K562 (cell line): ENCODE measurements around the gene USP5. TPM values are rescaled to one million over a fixed set of nuclear protein-coding genes. Genes with fewer than 3 reads are reported as not detected.

Source experiments
- ATAC-seq: fragments of 200-7000 bp; cut with Tn5 transposase; 3 replicates; pipeline ENCODE4 v1.9.1; 2020; ENCODE audit warnings: moderate library complexity
- BruUV-seq: library from RNA; stranded (reverse); fragments of 400-500 nt; replicated peaks from 2 replicates; lab custom pipeline; 2021; lab: Mats Ljungman, UMichigan
- CTCF ChIA-PET: fragments of 300-600 bp; formaldehyde crosslinking; extraction: SDS; loops from one replicate; lab custom pipeline; 2021; ENCODE audit warnings: low intra/inter-chr PET ratio; lab: Yijun Ruan, JAX
- POLR2A ChIA-PET: fragments of 300-600, 350-650 bp; sonication (Branson Sonifier 250); formaldehyde crosslinking; extraction: SDS; loops from one replicate; lab custom pipeline; 2021; ENCODE audit warnings: antibody characterized with exemption, inconsistent platforms; lab: Yijun Ruan, JAX
- DNase-seq, 4 experiments: peaks; one replicate each; pipeline versions ENCODE4 v3.0.0 to v3.0.0-alpha.2; 2011 to 2018; ENCODE audit warnings: low spot score in 3 of 4, mixed read lengths in 3 of 4; ENCODE audit errors: extremely low read depth in 1 of 4
- FAIRE-seq: peaks from 2 replicates; lab custom pipeline; 2011; peaks lifted over from hg19 to GRCh38; lab: Jason Lieb, UNC
- H2AFZ ChIP-seq: 2 replicates; pipeline ENCODE4 v1.6.0; 2011; ENCODE audit warnings: low read depth, low read length, control low read depth, inconsistent platforms
- H3K27ac ChIP-seq: fragments of 200-600 bp; 3 replicates; pipeline ENCODE4 v1.8.0; 2011; ENCODE audit warnings: low read depth, mild to moderate bottlenecking, control low read depth, inconsistent platforms, low read length, moderate library complexity, mixed read lengths; ENCODE audit errors: extremely low read depth
- H3K27me3 ChIP-seq, 2 experiments: fragments of 300-600 bp in 1 of 2; 2 replicates in 1 of 2; 3 replicates in 1 of 2; pipeline versions ENCODE4 v1.6.0 to v1.8.0; 2011; ENCODE audit warnings: inconsistent platforms in 2 of 2, low read length in 2 of 2, mild to moderate bottlenecking in 1 of 2, mixed read lengths in 1 of 2, moderate library complexity in 1 of 2; ENCODE audit not compliant: control insufficient read depth in 2 of 2, insufficient read depth in 2 of 2
- H3K36me3 ChIP-seq: fragments of 300-600 bp; 3 replicates; pipeline ENCODE4 v1.8.0; 2011; ENCODE audit warnings: mild to moderate bottlenecking, low read length, inconsistent platforms; ENCODE audit not compliant: control insufficient read depth, insufficient read depth
- H3K4me1 ChIP-seq, 2 experiments: fragments of 200-600 bp in 1 of 2; replicated peaks in 1 of 2; 2 replicates in 1 of 2; 3 replicates in 1 of 2; pipeline versions ENCODE4 v1.5.1 to v1.8.0; 2011; ENCODE audit warnings: inconsistent platforms in 2 of 2, low read length in 2 of 2, mild to moderate bottlenecking in 1 of 2, mixed read lengths in 1 of 2, moderate library complexity in 1 of 2; ENCODE audit not compliant: control insufficient read depth in 2 of 2, insufficient read depth in 2 of 2
- H3K4me2 ChIP-seq: 2 replicates; pipeline ENCODE4 v1.6.1; 2011; ENCODE audit warnings: low read length, control low read depth, inconsistent platforms, mixed read lengths; ENCODE audit not compliant: insufficient read depth
- H3K4me3 ChIP-seq: fragments of 200-600 bp; sonication (generic), shearing (Covaris generic); 2 replicates; pipeline ENCODE4 v1.5.1; 2016; ENCODE audit warnings: control low read depth, inconsistent platforms
- H3K79me2 ChIP-seq: fragments of 200-600 bp; 3 replicates; pipeline ENCODE4 v1.8.0; 2011; ENCODE audit warnings: low read length, inconsistent platforms; ENCODE audit not compliant: control insufficient read depth, insufficient read depth
- H3K9ac ChIP-seq, 2 experiments: 2 replicates each; pipeline versions ENCODE4 v1.6.0 to v1.6.1; 2011; ENCODE audit warnings: low read depth in 2 of 2, low read length in 2 of 2, control low read depth in 1 of 2, inconsistent platforms in 1 of 2, mild to moderate bottlenecking in 1 of 2, mixed read lengths in 1 of 2; ENCODE audit not compliant: insufficient read depth in 1 of 2
- H3K9me1 ChIP-seq: one replicate; pipeline ENCODE4 v1.6.0; 2011; ENCODE audit warnings: inconsistent platforms, mild to moderate bottlenecking, low read length, moderate library complexity; ENCODE audit not compliant: control insufficient read depth, insufficient read depth
- H3K9me3 ChIP-seq: replicated peaks from 2 replicates; pipeline ENCODE4 v1.5.1; 2011; ENCODE audit warnings: low read depth, low read length, inconsistent platforms; ENCODE audit not compliant: control insufficient read depth, insufficient read depth
- H4K20me1 ChIP-seq: replicated peaks from 2 replicates; pipeline ENCODE4 v1.6.1; 2011; ENCODE audit warnings: low read length, inconsistent platforms, mixed read lengths; ENCODE audit not compliant: control insufficient read depth, insufficient read depth
- E2F3 ChIP-seq: fragments of 250-450 bp; sonication (Bioruptor Pico); IDR thresholded peaks from 2 replicates; pipeline ENCODE4 v1.4.0; 2020; ENCODE audit warnings: mild to moderate bottlenecking
- HNRNPL ChIP-seq: fragments of 200-400 bp; formaldehyde crosslinking; IDR thresholded peaks from 2 replicates; pipeline ENCODE4 v1.6.1; 2017; ENCODE audit warnings: low read depth, mild to moderate bottlenecking, low read length
- MXI1 ChIP-seq: IDR thresholded peaks from 2 replicates; pipeline ENCODE4 v1.6.1; 2011; ENCODE audit warnings: low read depth, mild to moderate bottlenecking, improper control_type of control experiment, low read length
- RBFOX2 ChIP-seq: fragments of 200-400 bp; formaldehyde crosslinking; IDR thresholded peaks from 2 replicates; pipeline ENCODE4 v1.6.1; 2017; ENCODE audit warnings: low read depth, mild to moderate bottlenecking, low read length, moderate library complexity
- SETDB1 ChIP-seq: IDR thresholded peaks from one replicate; pipeline ENCODE4 v1.6.1; 2012; ENCODE audit warnings: low read length, control low read depth, inconsistent platforms
- SIN3A ChIP-seq, 2 experiments: fragments of 150-350 bp in 1 of 2; IDR thresholded peaks; 2 replicates each; pipeline ENCODE4 v1.6.1; 2011 to 2016; ENCODE audit warnings: borderline replicate concordance in 2 of 2, low read depth in 2 of 2, low read length in 2 of 2, mild to moderate bottlenecking in 2 of 2, moderate library complexity in 2 of 2; ENCODE audit not compliant: control insufficient read depth in 1 of 2
- SIRT6 ChIP-seq: IDR thresholded peaks from one replicate; pipeline ENCODE4 v1.6.1; 2012; ENCODE audit warnings: low read depth, mild to moderate bottlenecking, control low read depth, inconsistent platforms, low read length, moderate library complexity
- SMARCE1 ChIP-seq: fragments of 450-650 bp; IDR thresholded peaks from 2 replicates; pipeline ENCODE4 v1.7.1; 2016; ENCODE audit warnings: mild to moderate bottlenecking
- TARDBP ChIP-seq: fragments of 450-650 bp; IDR thresholded peaks from 2 replicates; pipeline ENCODE4 v1.6.1; 2016
- TBL1XR1 ChIP-seq, 2 experiments: IDR thresholded peaks; 2 replicates each; pipeline ENCODE4 v1.6.1; 2012; ENCODE audit warnings: improper control_type of control experiment in 2 of 2, low read length in 2 of 2, mild to moderate bottlenecking in 1 of 2
- TEAD2 ChIP-seq: fragments of 450-650 bp; IDR thresholded peaks from 2 replicates; pipeline ENCODE4 v1.6.1; 2016; ENCODE audit warnings: missing genetic modification characterization, control low read depth, missing compliant biosample characterization
- WGBS: fragments of 100-300 bp; shearing (Covaris generic); methylation state at CpG from one replicate; pipeline ENCODE4 v1.1.6; 2016; ENCODE audit warnings: low coverage, mixed read lengths; ENCODE audit not compliant: insufficient coverage; ENCODE audit errors: missing lambda C conversion rate; 5-methylcytosine and 5-hydroxymethylcytosine counted together
- in situ Hi-C: fragments of 300-500 bp; cut with MboI; formaldehyde crosslinking; loops from 4 replicates; pipeline ENCODE4 v1.15.0; 2018; ENCODE audit warnings: inconsistent platforms, mixed read lengths
- intact Hi-C: fragments of 100-400 bp; cut with micrococcal nuclease; formaldehyde crosslinking; loops from 2 replicates; pipeline ENCODE4 v1.14.2; 2022
- polyA plus RNA-seq, 8 experiments: library from polyadenylated mRNA; depleted of rRNA in 4 of 8; stranded (reverse) in 5 of 8; unstranded in 3 of 8; fragments of >200 nt; fragmentation: Nextera tagmentation in 2 of 8; fragmentation: Illumina TruSeq in 1 of 8; extraction: Ambion mirVana in 2 of 8; extraction: Trizol in 1 of 8; gene quantifications; 2 replicates each; pipeline versions ENCODE4 v1.2.1 to v1.2.3, GENCODE V29; 2011 to 2014; ENCODE audit warnings: inconsistent platforms in 1 of 8, missing spikeins in 1 of 8
- total RNA-seq, 7 experiments: library from RNA; depleted of rRNA in 6 of 7; stranded (reverse); fragments of >200 nt in 6 of 7; fragmentation: Illumina TruSeq in 2 of 7; extraction: Trizol in 2 of 7; gene quantifications; 2 replicates each; pipeline versions ENCODE4 v1.2.1 to v1.2.3, GENCODE V29; 2011 to 2021; ENCODE audit warnings: low replicate concordance in 1 of 7
- TF ChIP-seq, protein P1 (sequence below): fragments of 450-650 bp; IDR thresholded peaks from 2 replicates; pipeline ENCODE4 v1.7.0; 2016; ENCODE audit warnings: borderline replicate concordance
- TF ChIP-seq, protein P2 (sequence below): sonication (generic); formaldehyde crosslinking; IDR thresholded peaks from 2 replicates; pipeline ENCODE4 v1.8.1; 2023; ENCODE audit warnings: mild to moderate bottlenecking, missing genetic modification reagents

Gene USP5
- total and polyA plus RNA-seq, 9 of the 15 experiments (the other 6 are each of a cell fraction or from before 2014, with no cell fraction given), result 1.4 to 107 (median 48.6) TPM

DNA sequence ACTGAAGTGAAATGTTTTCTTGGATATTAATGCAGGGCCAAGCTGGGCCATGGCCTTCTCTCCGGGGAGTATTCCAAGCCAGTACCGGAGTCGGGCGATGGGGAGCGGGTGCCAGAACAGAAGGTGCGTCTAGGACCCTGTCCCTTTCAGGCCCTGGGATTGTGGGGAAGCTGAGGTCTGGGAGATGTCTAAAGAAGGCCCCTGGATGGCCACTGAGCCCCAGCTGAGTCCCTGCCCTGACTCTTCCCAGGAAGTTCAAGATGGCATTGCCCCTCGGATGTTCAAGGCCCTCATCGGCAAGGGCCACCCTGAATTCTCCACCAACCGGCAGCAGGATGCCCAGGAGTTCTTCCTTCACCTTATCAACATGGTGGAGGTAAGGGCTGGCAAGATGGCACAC lies 8.2 kb downstream of the USP5 start:
- H3K4me1 ChIP-seq, result no peaks in the 10 kb centered on the region
- no TSS peak for BruUV-seq
- CTCF ChIA-PET, result no interaction called here
- H3K27me3 ChIP-seq, result no peaks in the 10 kb centered on the region
- WGBS, result 97% methylated on average over 3 of the region's 9 CpGs
- no peaks in the 10 kb centered on the region for H3K9me1 ChIP-seq
- no peak overlapping the region for H3K27ac ChIP-seq
- H3K9ac ChIP-seq, result peak overlapping the region in 1 of 2 experiments; percentile 17; a peak in 1 of 4 replicates
- no peak overlapping the region for H2AFZ ChIP-seq
- no peak for ATAC-seq
- H3K4me3 ChIP-seq, result no peak overlapping the region
- TF ChIP-seq TBL1XR1 (IDR thresholded peaks at IDR 0.05; ENCODE audit: low read length in 2 of 2) (no peak), MXI1 (no peak), SIRT6 (no peak)
- H4K20me1 ChIP-seq, result no peaks in the 10 kb centered on the region
- DNase-seq, result no peak
- intact Hi-C loops, result no loop called here
- POLR2A ChIA-PET, result interaction anchor here (0.6 to 1.1 kb wide), 2 partner anchors 9 to 45 kb away, joined by 3 read pairs; no protein-coding TSS in a partner anchor
- H3K9me3 ChIP-seq, result no peaks in the 10 kb centered on the region
- no peak overlapping the region for H3K4me2 ChIP-seq
- H3K36me3 ChIP-seq, result peaks cover 91% of the 10 kb centered on the region
- H3K79me2 ChIP-seq, result peaks cover 2% of the 10 kb centered on the region; the same call in 1 of the 3 replicates
- no peak for FAIRE-seq
- in situ Hi-C loops, result no loop called here

DNA sequence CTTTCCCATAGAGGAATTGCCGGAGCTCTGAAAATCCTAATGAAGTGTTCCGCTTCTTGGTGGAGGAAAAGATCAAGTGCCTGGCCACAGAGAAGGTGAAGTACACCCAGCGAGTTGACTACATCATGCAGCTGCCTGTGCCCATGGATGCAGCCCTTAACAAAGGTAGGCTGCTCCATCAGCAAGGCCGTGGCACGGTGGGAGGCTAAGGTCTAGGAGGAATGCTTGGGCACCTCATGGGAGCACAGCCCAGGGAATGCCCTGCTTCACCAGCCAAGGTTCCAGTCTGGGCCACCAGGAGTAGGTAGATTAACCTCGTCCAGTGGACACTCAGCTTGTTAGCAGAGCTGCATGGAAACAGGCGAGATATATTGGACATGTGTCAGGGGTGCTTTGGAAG lies 9.0 kb downstream of the USP5 start:
- 100% methylated on average over 5 of the region's 7 CpGs for WGBS
- BruUV-seq, result no TSS peak
- H3K36me3 ChIP-seq, result peaks cover 91% of the 10 kb centered on the region
- TF ChIP-seq TEAD2 (no peak), SMARCE1 (no peak), HNRNPL (no peak), E2F3 (CRISPR knock-in tag) (no peak), SIN3A (IDR thresholded peaks at IDR 0.05; ENCODE audit: borderline replicate concordance in 2 of 2, control insufficient read depth in 1 of 2, low read depth in 2 of 2, low read length in 2 of 2) (no peak), SETDB1 (no peak), RBFOX2 (no peak), TARDBP (no peak)
- TF ChIP-seq, protein P1, sequence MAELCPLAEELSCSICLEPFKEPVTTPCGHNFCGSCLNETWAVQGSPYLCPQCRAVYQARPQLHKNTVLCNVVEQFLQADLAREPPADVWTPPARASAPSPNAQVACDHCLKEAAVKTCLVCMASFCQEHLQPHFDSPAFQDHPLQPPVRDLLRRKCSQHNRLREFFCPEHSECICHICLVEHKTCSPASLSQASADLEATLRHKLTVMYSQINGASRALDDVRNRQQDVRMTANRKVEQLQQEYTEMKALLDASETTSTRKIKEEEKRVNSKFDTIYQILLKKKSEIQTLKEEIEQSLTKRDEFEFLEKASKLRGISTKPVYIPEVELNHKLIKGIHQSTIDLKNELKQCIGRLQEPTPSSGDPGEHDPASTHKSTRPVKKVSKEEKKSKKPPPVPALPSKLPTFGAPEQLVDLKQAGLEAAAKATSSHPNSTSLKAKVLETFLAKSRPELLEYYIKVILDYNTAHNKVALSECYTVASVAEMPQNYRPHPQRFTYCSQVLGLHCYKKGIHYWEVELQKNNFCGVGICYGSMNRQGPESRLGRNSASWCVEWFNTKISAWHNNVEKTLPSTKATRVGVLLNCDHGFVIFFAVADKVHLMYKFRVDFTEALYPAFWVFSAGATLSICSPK, result no peak
- TF ChIP-seq, protein P2, sequence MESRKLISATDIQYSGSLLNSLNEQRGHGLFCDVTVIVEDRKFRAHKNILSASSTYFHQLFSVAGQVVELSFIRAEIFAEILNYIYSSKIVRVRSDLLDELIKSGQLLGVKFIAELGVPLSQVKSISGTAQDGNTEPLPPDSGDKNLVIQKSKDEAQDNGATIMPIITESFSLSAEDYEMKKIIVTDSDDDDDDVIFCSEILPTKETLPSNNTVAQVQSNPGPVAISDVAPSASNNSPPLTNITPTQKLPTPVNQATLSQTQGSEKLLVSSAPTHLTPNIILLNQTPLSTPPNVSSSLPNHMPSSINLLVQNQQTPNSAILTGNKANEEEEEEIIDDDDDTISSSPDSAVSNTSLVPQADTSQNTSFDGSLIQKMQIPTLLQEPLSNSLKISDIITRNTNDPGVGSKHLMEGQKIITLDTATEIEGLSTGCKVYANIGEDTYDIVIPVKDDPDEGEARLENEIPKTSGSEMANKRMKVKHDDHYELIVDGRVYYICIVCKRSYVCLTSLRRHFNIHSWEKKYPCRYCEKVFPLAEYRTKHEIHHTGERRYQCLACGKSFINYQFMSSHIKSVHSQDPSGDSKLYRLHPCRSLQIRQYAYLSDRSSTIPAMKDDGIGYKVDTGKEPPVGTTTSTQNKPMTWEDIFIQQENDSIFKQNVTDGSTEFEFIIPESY, result no peak

More for the DNA sequence above, 9.0 kb downstream of the USP5 start:
- Histone ChIP-seq H3K27me3 (no peaks in the 10 kb centered on the region), H4K20me1 (no peaks in the 10 kb centered on the region), H3K79me2 (no peaks in the 10 kb centered on the region), H3K27ac (no peak overlapping the region), H3K9me1 (no peaks in the 10 kb centered on the region), H3K4me2 (no peak overlapping the region), H2AFZ (no peak overlapping the region), H3K9me3 (no peaks in the 10 kb centered on the region), H3K9ac (no peak overlapping the region), H3K4me3 (no peak overlapping the region), H3K4me1 (peaks cover under 1 to 2% of the 10 kb centered on the region in 2 experiments; a peak in 3 of 5 replicates)
- ATAC-seq, result no peak
- CTCF ChIA-PET, result no interaction called here
- intact Hi-C loops (no loop called here), in situ Hi-C loops (no loop called here)
- POLR2A ChIA-PET, result interaction anchor here (0.6 to 1.3 kb wide), 2 partner anchors 8 to 44 kb away, joined by 3 to 10 read pairs; partner anchors contain the start of gene USP5
- no peak for FAIRE-seq
- DNase-seq, result no peak
